HG03175 (cell line): ENCODE results near the gene SPRR2E.
"Not testable (repeated sequence)": the region's sequence is repeated elsewhere in the genome, so short reads cannot be mapped to it uniquely, and the experiment has no call there.

Source experiments
- ATAC-seq: cut with Tn5 transposase; IDR thresholded peaks from one replicate; pipeline ENCODE4 v1.9.1; 2021; ENCODE audit warnings: mild to moderate bottlenecking, moderate library complexity; ENCODE audit not compliant: unreplicated experiment

The SPRR2E gene

GRCh38 chr1:153094426-153094825, at the start of gene SPRR2E:
Gene SPRR2E, minus strand, starts transcription at chr1:153094526. Its CDS starts 775 bp downstream, at chr1:153093751.
- no peak for ATAC-seq

- ATAC-seq, result no peak
These were observed 47.1 kb upstream of the SPRR2E start for GRCh38 chr1:153141377-153141776.

GRCh38 chr1:153140484-153140883, 46.2 kb upstream of the SPRR2E start:
- no peak for ATAC-seq

GRCh38 chr1:153133743-153134142, 39.4 kb upstream of the SPRR2E start:
- no peak for ATAC-seq

GRCh38 chr1:153133267-153133666, 38.9 kb upstream of the SPRR2E start:
- ATAC-seq, result no peak

GRCh38 chr1:153128688-153129087, 34.4 kb upstream of the SPRR2E start:
- ATAC-seq, result not testable (repeated sequence)

- no peak for ATAC-seq
These were observed 33.0 kb upstream of the SPRR2E start for GRCh38 chr1:153127296-153127695.

- ATAC-seq, result no peak
These were observed 31.2 kb upstream of the SPRR2E start for GRCh38 chr1:153125536-153125935.

- not testable (repeated sequence) for ATAC-seq
These were observed 29.5 kb upstream of the SPRR2E start for GRCh38 chr1:153123793-153124192.

- ATAC-seq, result peak; percentile 45
These were observed 28.6 kb upstream of the SPRR2E start for GRCh38 chr1:153122831-153123421.

- no peak for ATAC-seq
These were observed 26.6 kb upstream of the SPRR2E start for GRCh38 chr1:153120945-153121344.

GRCh38 chr1:153119491-153119971, 25.2 kb upstream of the SPRR2E start:
- ATAC-seq, result no peak

GRCh38 chr1:153115264-153115663, 20.9 kb upstream of the SPRR2E start:
- ATAC-seq, result not testable (repeated sequence)

- ATAC-seq, result no peak
These were observed 19.1 kb upstream of the SPRR2E start, which contains the start of gene SPRR2F for GRCh38 chr1:153113416-153113815. Gene SPRR2F, minus strand, starts transcription at chr1:153113516. Its CDS starts 783 bp downstream, at chr1:153112733.

- ATAC-seq, result not testable (repeated sequence)
These were observed 18.1 kb upstream of the SPRR2E start for GRCh38 chr1:153112454-153112853.

- no peak for ATAC-seq
These were observed 5.9 kb upstream of the SPRR2E start for GRCh38 chr1:153100245-153100644.

- ATAC-seq, result no peak
These were observed 5.2 kb upstream of the SPRR2E start for GRCh38 chr1:153099461-153100045.

GRCh38 chr1:153095764-153096163, 1.4 kb upstream of the SPRR2E start:
- ATAC-seq, result no peak

- no peak for ATAC-seq
These were observed 6.7 kb downstream of the SPRR2E start for GRCh38 chr1:153087652-153088051.

GRCh38 chr1:153081736-153082135, 12.6 kb downstream of the SPRR2E start:
- no peak for ATAC-seq

GRCh38 chr1:153072806-153073726, 21.3 kb downstream of the SPRR2E start:
- no peak for ATAC-seq
